HepG2 (cell line): ENCODE data around the gene FBXO9. TPM values are rescaled to one million over a fixed set of nuclear protein-coding genes. Genes with fewer than 3 reads are reported as not detected.

Experiments used
- GTF2F1 ChIP-seq: fragments of 150-350 bp; IDR thresholded peaks from 2 replicates; pipeline ENCODE4 v1.6.1; 2014; ENCODE audit warnings: low read length
- PRDM15 ChIP-seq: sonication (generic); formaldehyde crosslinking; IDR thresholded peaks from 2 replicates; pipeline ENCODE4 v1.4.0; 2020; ENCODE audit warnings: missing genetic modification reagents
- RAD21 ChIP-seq: fragments of 450-650 bp; formaldehyde crosslinking; IDR thresholded peaks from 2 replicates; pipeline ENCODE4 v1.5.0; 2020; ENCODE audit warnings: mild to moderate bottlenecking
- SMC3 ChIP-seq: IDR thresholded peaks from 2 replicates; pipeline ENCODE4 v1.6.1; 2011; ENCODE audit warnings: low read length, improper control_type of control experiment
- SMYD3 ChIP-seq: sonication (generic); formaldehyde crosslinking; IDR thresholded peaks from 2 replicates; pipeline ENCODE4 v1.8.1; 2023; ENCODE audit warnings: mild to moderate bottlenecking, missing genetic modification reagents
- ZFX ChIP-seq: sonication (generic); formaldehyde crosslinking; IDR thresholded peaks from 2 replicates; pipeline ENCODE4 v1.4.0; 2020; ENCODE audit warnings: mild to moderate bottlenecking, low read depth, missing genetic modification reagents, moderate library complexity
- ZNF782 ChIP-seq: sonication (generic); formaldehyde crosslinking; IDR thresholded peaks from 2 replicates; pipeline ENCODE4 v1.4.0; 2020; ENCODE audit warnings: missing genetic modification reagents, mild to moderate bottlenecking, borderline replicate concordance
- ZSCAN31 ChIP-seq: sonication (generic); formaldehyde crosslinking; IDR thresholded peaks from 2 replicates; pipeline ENCODE4 v1.5.0; 2020; ENCODE audit warnings: low read depth, mild to moderate bottlenecking, missing genetic modification reagents
- polyA plus RNA-seq, 8 experiments: library from polyadenylated mRNA; depleted of rRNA in 3 of 8; stranded (reverse) in 7 of 8; unstranded in 1 of 8; fragments of >200 nt; fragmentation: Illumina TruSeq in 4 of 8; extraction: Trizol in 4 of 8; gene quantifications; 2 replicates each; pipeline versions ENCODE4 v1.2.1 to v1.2.3, GENCODE V29; 2011 to 2016; ENCODE audit warnings: low read depth in 4 of 8, missing spikeins in 1 of 8, mixed read lengths in 1 of 8; ENCODE audit not compliant: insufficient read depth in 1 of 8
- total RNA-seq, 5 experiments: library from RNA; depleted of rRNA; stranded (reverse); fragments of >200 nt; fragmentation: Illumina TruSeq; extraction: Trizol; gene quantifications; 2 replicates each; pipeline ENCODE4 v1.2.3, GENCODE V29; 2016; ENCODE audit warnings: low read depth in 1 of 5
- TF ChIP-seq, protein P1 (sequence below): sonication (generic); formaldehyde crosslinking; IDR thresholded peaks from 2 replicates; pipeline ENCODE4 v1.5.1; 2020; ENCODE audit warnings: missing genetic modification reagents, mild to moderate bottlenecking, borderline replicate concordance
- TF ChIP-seq, protein P2 (sequence below): sonication (generic); formaldehyde crosslinking; IDR thresholded peaks from 2 replicates; pipeline ENCODE4 v1.9.0; 2021; ENCODE audit warnings: mild to moderate bottlenecking, missing genetic modification reagents
- TF ChIP-seq, protein P3 (sequence below): sonication (generic); formaldehyde crosslinking; IDR thresholded peaks from 2 replicates; pipeline ENCODE4 v1.4.0; 2020; ENCODE audit warnings: mild to moderate bottlenecking, missing genetic modification reagents

The FBXO9 gene
- total and polyA plus RNA-seq, 2 of the 13 experiments (the other 11 are each of a cell fraction or from before 2014, with no cell fraction given): 64.3 to 98.4 TPM

GRCh38 chr6:53119772-53120409 is 54.7 kb downstream of the FBXO9 start (continued):
- TF ChIP-seq RAD21 (CRISPR knock-in tag) (no peak), PRDM15 (no peak), ZNF782 (CRISPR knock-in tag) (peak; percentile 36; the same call in 1 of the 2 replicates), ZFX (peak; percentile 43; the same call in 1 of the 2 replicates), SMYD3 (peak; percentile 90; the same call in 1 of the 2 replicates), SMC3 (no peak), ZSCAN31 (CRISPR knock-in tag) (peak; percentile 51; the same call in 1 of the 2 replicates), GTF2F1 (no peak)
- TF ChIP-seq, protein P1, sequence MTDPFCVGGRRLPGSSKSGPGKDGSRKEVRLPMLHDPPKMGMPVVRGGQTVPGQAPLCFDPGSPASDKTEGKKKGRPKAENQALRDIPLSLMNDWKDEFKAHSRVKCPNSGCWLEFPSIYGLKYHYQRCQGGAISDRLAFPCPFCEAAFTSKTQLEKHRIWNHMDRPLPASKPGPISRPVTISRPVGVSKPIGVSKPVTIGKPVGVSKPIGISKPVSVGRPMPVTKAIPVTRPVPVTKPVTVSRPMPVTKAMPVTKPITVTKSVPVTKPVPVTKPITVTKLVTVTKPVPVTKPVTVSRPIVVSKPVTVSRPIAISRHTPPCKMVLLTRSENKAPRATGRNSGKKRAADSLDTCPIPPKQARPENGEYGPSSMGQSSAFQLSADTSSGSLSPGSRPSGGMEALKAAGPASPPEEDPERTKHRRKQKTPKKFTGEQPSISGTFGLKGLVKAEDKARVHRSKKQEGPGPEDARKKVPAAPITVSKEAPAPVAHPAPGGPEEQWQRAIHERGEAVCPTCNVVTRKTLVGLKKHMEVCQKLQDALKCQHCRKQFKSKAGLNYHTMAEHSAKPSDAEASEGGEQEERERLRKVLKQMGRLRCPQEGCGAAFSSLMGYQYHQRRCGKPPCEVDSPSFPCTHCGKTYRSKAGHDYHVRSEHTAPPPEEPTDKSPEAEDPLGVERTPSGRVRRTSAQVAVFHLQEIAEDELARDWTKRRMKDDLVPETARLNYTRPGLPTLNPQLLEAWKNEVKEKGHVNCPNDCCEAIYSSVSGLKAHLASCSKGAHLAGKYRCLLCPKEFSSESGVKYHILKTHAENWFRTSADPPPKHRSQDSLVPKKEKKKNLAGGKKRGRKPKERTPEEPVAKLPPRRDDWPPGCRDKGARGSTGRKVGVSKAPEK (CRISPR knock-in tag): no peak
- TF ChIP-seq, protein P2, sequence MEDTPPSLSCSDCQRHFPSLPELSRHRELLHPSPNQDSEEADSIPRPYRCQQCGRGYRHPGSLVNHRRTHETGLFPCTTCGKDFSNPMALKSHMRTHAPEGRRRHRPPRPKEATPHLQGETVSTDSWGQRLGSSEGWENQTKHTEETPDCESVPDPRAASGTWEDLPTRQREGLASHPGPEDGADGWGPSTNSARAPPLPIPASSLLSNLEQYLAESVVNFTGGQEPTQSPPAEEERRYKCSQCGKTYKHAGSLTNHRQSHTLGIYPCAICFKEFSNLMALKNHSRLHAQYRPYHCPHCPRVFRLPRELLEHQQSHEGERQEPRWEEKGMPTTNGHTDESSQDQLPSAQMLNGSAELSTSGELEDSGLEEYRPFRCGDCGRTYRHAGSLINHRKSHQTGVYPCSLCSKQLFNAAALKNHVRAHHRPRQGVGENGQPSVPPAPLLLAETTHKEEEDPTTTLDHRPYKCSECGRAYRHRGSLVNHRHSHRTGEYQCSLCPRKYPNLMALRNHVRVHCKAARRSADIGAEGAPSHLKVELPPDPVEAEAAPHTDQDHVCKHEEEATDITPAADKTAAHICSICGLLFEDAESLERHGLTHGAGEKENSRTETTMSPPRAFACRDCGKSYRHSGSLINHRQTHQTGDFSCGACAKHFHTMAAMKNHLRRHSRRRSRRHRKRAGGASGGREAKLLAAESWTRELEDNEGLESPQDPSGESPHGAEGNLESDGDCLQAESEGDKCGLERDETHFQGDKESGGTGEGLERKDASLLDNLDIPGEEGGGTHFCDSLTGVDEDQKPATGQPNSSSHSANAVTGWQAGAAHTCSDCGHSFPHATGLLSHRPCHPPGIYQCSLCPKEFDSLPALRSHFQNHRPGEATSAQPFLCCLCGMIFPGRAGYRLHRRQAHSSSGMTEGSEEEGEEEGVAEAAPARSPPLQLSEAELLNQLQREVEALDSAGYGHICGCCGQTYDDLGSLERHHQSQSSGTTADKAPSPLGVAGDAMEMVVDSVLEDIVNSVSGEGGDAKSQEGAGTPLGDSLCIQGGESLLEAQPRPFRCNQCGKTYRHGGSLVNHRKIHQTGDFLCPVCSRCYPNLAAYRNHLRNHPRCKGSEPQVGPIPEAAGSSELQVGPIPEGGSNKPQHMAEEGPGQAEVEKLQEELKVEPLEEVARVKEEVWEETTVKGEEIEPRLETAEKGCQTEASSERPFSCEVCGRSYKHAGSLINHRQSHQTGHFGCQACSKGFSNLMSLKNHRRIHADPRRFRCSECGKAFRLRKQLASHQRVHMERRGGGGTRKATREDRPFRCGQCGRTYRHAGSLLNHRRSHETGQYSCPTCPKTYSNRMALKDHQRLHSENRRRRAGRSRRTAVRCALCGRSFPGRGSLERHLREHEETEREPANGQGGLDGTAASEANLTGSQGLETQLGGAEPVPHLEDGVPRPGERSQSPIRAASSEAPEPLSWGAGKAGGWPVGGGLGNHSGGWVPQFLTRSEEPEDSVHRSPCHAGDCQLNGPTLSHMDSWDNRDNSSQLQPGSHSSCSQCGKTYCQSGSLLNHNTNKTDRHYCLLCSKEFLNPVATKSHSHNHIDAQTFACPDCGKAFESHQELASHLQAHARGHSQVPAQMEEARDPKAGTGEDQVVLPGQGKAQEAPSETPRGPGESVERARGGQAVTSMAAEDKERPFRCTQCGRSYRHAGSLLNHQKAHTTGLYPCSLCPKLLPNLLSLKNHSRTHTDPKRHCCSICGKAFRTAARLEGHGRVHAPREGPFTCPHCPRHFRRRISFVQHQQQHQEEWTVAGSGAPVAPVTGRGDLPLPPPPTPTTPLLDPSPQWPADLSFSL (CRISPR knock-in tag): no peak
- TF ChIP-seq, protein P3, sequence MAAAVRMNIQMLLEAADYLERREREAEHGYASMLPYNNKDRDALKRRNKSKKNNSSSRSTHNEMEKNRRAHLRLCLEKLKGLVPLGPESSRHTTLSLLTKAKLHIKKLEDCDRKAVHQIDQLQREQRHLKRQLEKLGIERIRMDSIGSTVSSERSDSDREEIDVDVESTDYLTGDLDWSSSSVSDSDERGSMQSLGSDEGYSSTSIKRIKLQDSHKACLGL (CRISPR knock-in tag): no peak
